Myocyte (in vitro differentiated cells): ENCODE results near the gene CTXN1. TPM values are rescaled to one million over a fixed set of nuclear protein-coding genes. Genes with fewer than 3 reads are reported as not detected.

Experiments used
- DNase-seq: peaks from one replicate; pipeline ENCODE4 v3.0.0-alpha.2; 2012; ENCODE audit warnings: low read depth
- total RNA-seq: library from RNA; depleted of rRNA; stranded (reverse); fragments of >200 nt; gene quantifications from 2 replicates; pipeline ENCODE4 v1.2.3, GENCODE V29; 2014

Gene CTXN1
- total RNA-seq, 1 donor from 2014 or later: 5.0 TPM

GRCh38 chr19:7877249-7877836 is 48.6 kb downstream of the CTXN1 start:
- DNase-seq: no peak

- DNase-seq: no peak
These were observed 51.0 kb downstream of the CTXN1 start for GRCh38 chr19:7874897-7875273.

Other genes starting within 250 kb of the CTXN1 start
- gene MCEMP1, start 249.0 kb downstream of the CTXN1 start, total RNA-seq: not detected in 2 replicates
- gene TRAPPC5, start 245.3 kb downstream of the CTXN1 start, total RNA-seq: 50.4 and 95.9 TPM in 2 replicates
- not detected in 2 replicates for gene FCER2, start 224.0 kb downstream of the CTXN1 start, total RNA-seq
- gene CLEC4G, start 194.0 kb downstream of the CTXN1 start, total RNA-seq: not detected in 2 replicates
- not detected in 2 replicates for gene CD209, start 178.6 kb downstream of the CTXN1 start, total RNA-seq
- gene CLEC4M, start 162.9 kb downstream of the CTXN1 start, total RNA-seq: not detected in 2 replicates
- gene EVI5L, start 95.9 kb downstream of the CTXN1 start, total RNA-seq: 25.2 and 25.4 TPM in 2 replicates
- not detected in 2 replicates for gene PRR36, start 51.7 kb downstream of the CTXN1 start, total RNA-seq
- gene LRRC8E, start 37.6 kb downstream of the CTXN1 start, total RNA-seq: 0.53 and 1.0 TPM in 2 replicates
- 13.1 and 16.0 TPM in 2 replicates for gene MAP2K7, start 22.3 kb downstream of the CTXN1 start, total RNA-seq
- gene TGFBR3L, start 11.3 kb downstream of the CTXN1 start, total RNA-seq: 0.21 and 4.2 TPM in 2 replicates
- gene SNAPC2, start 5.8 kb downstream of the CTXN1 start, total RNA-seq: 21.5 and 27.5 TPM in 2 replicates
- gene TIMM44, start 17.5 kb upstream of the CTXN1 start, total RNA-seq: 72.6 and 88.3 TPM in 2 replicates
- gene ELAVL1, start 79.5 kb upstream of the CTXN1 start, total RNA-seq: 34.8 and 43.7 TPM in 2 replicates
- not detected in 2 replicates for gene CCL25, start 126.6 kb upstream of the CTXN1 start, total RNA-seq
- gene FBN3, start 223.5 kb upstream of the CTXN1 start, total RNA-seq: not detected in 2 replicates